GM23338 (cell line): ENCODE results near the gene IL36RN. TPM values are rescaled to one million over a fixed set of nuclear protein-coding genes. Genes with fewer than 3 reads are reported as not detected.

Experiments used
- ATAC-seq: fragments of 200-7000 bp; cut with Tn5 transposase; 3 replicates; pipeline ENCODE4 v1.9.1; 2020
- DNase-seq: peaks from one replicate; pipeline ENCODE4 v3.0.0-alpha.2; 2015; ENCODE audit warnings: low spot score
- H2AFZ ChIP-seq: fragments of 200-600 bp; sonication (generic); 2 replicates; pipeline ENCODE4 v1.8.0; 2016; ENCODE audit warnings: antibody characterized with exemption, mild to moderate bottlenecking, moderate library complexity
- H3F3A ChIP-seq: fragments of 200-600 bp; sonication (generic); replicated peaks from 2 replicates; pipeline ENCODE4 v1.8.0; 2017; ENCODE audit warnings: antibody characterized with exemption, mixed run types, low read depth
- H3K27ac ChIP-seq: fragments of 200-600 bp; sonication (generic); 2 replicates; pipeline ENCODE4 v1.6.1; 2016; ENCODE audit warnings: low read depth
- H3K27me3 ChIP-seq: fragments of 200-600 bp; sonication (generic); 2 replicates; pipeline ENCODE4 v1.8.0; 2016; ENCODE audit warnings: mild to moderate bottlenecking, mixed run types, moderate library complexity; ENCODE audit not compliant: insufficient read depth
- H3K36me3 ChIP-seq: fragments of 200-600 bp; sonication (generic); 2 replicates; pipeline ENCODE4 v1.8.0; 2016; ENCODE audit warnings: mild to moderate bottlenecking; ENCODE audit not compliant: insufficient read depth
- H3K4me1 ChIP-seq: fragments of 200-600 bp; sonication (generic); 2 replicates; pipeline ENCODE4 v1.8.0; 2016; ENCODE audit warnings: mild to moderate bottlenecking, moderate library complexity; ENCODE audit not compliant: insufficient read depth
- H3K4me2 ChIP-seq: fragments of 200-600 bp; sonication (generic); 2 replicates; pipeline ENCODE4 v1.7.1; 2017; ENCODE audit warnings: mixed run types
- H3K4me3 ChIP-seq: fragments of 200-600 bp; sonication (generic); 2 replicates; pipeline ENCODE4 v1.6.1; 2016; ENCODE audit warnings: mixed run types
- H3K79me2 ChIP-seq: fragments of 200-600 bp; sonication (generic); replicated peaks from 2 replicates; pipeline ENCODE4 v1.8.0; 2017; ENCODE audit warnings: mild to moderate bottlenecking; ENCODE audit not compliant: insufficient read depth
- H3K9me2 ChIP-seq: fragments of 200-600 bp; sonication (generic); 2 replicates; pipeline ENCODE4 v1.8.0; 2017; ENCODE audit not compliant: insufficient read depth
- H4K20me1 ChIP-seq: fragments of 200-600 bp; sonication (generic); replicated peaks from 2 replicates; pipeline ENCODE4 v1.8.0; 2017; ENCODE audit warnings: mild to moderate bottlenecking; ENCODE audit not compliant: insufficient read depth
- H3K27ac Mint-ChIP-seq: 2 replicates; pipeline ENCODE4 v1.8.0; 2020; ENCODE audit warnings: inconsistent platforms, mild to moderate bottlenecking, moderate library complexity, mixed read lengths
- H3K27me3 Mint-ChIP-seq: 3 replicates; pipeline ENCODE4 v1.8.0; 2022; ENCODE audit warnings: low read depth, mild to moderate bottlenecking, moderate library complexity, mixed read lengths, inconsistent platforms; ENCODE audit not compliant: insufficient read depth, poor library complexity
- H3K36me3 Mint-ChIP-seq: 3 replicates; pipeline ENCODE4 v1.8.0; 2021; ENCODE audit warnings: low read depth, mild to moderate bottlenecking, inconsistent platforms, moderate library complexity, mixed read lengths
- H3K4me1 Mint-ChIP-seq: 3 replicates; pipeline ENCODE4 v1.8.0; 2020; ENCODE audit warnings: mild to moderate bottlenecking, inconsistent platforms, mixed read lengths
- H3K4me3 Mint-ChIP-seq: 3 replicates; pipeline ENCODE4 v1.8.0; 2021; ENCODE audit warnings: moderate library complexity, mild to moderate bottlenecking, inconsistent platforms, mixed read lengths
- H3K9me3 Mint-ChIP-seq: 3 replicates; pipeline ENCODE4 v1.8.0; 2020; ENCODE audit warnings: moderate library complexity, mild to moderate bottlenecking, inconsistent platforms, mixed read lengths
- CREB1 ChIP-seq: fragments of 250-450 bp; sonication (Bioruptor Pico); IDR thresholded peaks from 2 replicates; pipeline ENCODE4 v1.5.0; 2020; ENCODE audit warnings: low read depth, mild to moderate bottlenecking, moderate library complexity
- EZH2 ChIP-seq: fragments of 200-600 bp; sonication (generic); IDR thresholded peaks from one replicate; pipeline ENCODE4 v1.8.0; 2017; ENCODE audit warnings: antibody characterized with exemption, mild to moderate bottlenecking, low read depth; ENCODE audit not compliant: unreplicated experiment
- EZH2phosphoT487 ChIP-seq: fragments of 200-600 bp; sonication (generic); IDR thresholded peaks from one replicate; pipeline ENCODE4 v1.8.1; 2018; ENCODE audit warnings: antibody characterized with exemption; ENCODE audit not compliant: unreplicated experiment
- JUNB ChIP-seq: IDR thresholded peaks from one replicate; pipeline ENCODE4 v1.6.1; 2016; ENCODE audit warnings: antibody characterized with exemption; ENCODE audit not compliant: unreplicated experiment
- NANOG ChIP-seq: IDR thresholded peaks from 2 replicates; pipeline ENCODE4 v1.6.1; 2016; ENCODE audit warnings: antibody characterized with exemption, borderline replicate concordance
- POLR2AphosphoS5 ChIP-seq: IDR thresholded peaks from 2 replicates; pipeline ENCODE4 v1.6.1; 2016; ENCODE audit warnings: antibody characterized with exemption, low read depth
- STAT1 ChIP-seq: IDR thresholded peaks from one replicate; pipeline ENCODE4 v1.6.1; 2016; ENCODE audit warnings: antibody characterized with exemption; ENCODE audit not compliant: unreplicated experiment
- ZNF114 ChIP-seq: fragments of 250-450 bp; sonication (Bioruptor Pico); IDR thresholded peaks from 2 replicates; pipeline ENCODE4 v1.5.0; 2020; ENCODE audit warnings: mild to moderate bottlenecking, moderate library complexity
- ZNF331 ChIP-seq: fragments of 250-450 bp; sonication (Bioruptor Pico); IDR thresholded peaks from 2 replicates; pipeline ENCODE4 v1.5.0; 2020; ENCODE audit warnings: low read depth, mild to moderate bottlenecking, moderate library complexity
- polyA plus RNA-seq: library from polyadenylated mRNA; unstranded; fragments of >200 nt; fragmentation: Nextera tagmentation; extraction: Ambion mirVana; gene quantifications from 2 replicates; pipeline ENCODE4 v1.2.1, GENCODE V29; 2016
- total RNA-seq: library from RNA; depleted of rRNA; stranded (reverse); fragments of >200 nt; shearing (Covaris generic); gene quantifications from 2 replicates; pipeline ENCODE4 v1.2.3, GENCODE V29; 2014
- TF ChIP-seq, protein P1 (sequence below): fragments of 250-450 bp; sonication (Bioruptor Pico); IDR thresholded peaks from 2 replicates; pipeline ENCODE4 v1.5.0; 2020; ENCODE audit warnings: mild to moderate bottlenecking, moderate library complexity
- TF ChIP-seq, protein P2 (sequence below): IDR thresholded peaks from 2 replicates; pipeline ENCODE4 v1.6.1; 2016; ENCODE audit warnings: antibody characterized with exemption
- TF ChIP-seq, protein P3 (sequence below): IDR thresholded peaks from one replicate; pipeline ENCODE4 v1.6.1; 2018; ENCODE audit warnings: antibody characterized with exemption; ENCODE audit not compliant: unreplicated experiment
- TF ChIP-seq, protein P4 (sequence below), 2 experiments: fragments of 200-600 bp in 1 of 2; sonication (generic) in 1 of 2; conservative IDR thresholded peaks; 2 replicates each; pipeline versions ENCODE4 v1.5.1 to v1.6.1; 2016 to 2017; ENCODE audit warnings: antibody characterized with exemption in 2 of 2, low read depth in 2 of 2, mild to moderate bottlenecking in 2 of 2, moderate library complexity in 1 of 2

The IL36RN gene
- total and polyA plus RNA-seq, 2 experiments from 2014 or later: not detected

DNA sequence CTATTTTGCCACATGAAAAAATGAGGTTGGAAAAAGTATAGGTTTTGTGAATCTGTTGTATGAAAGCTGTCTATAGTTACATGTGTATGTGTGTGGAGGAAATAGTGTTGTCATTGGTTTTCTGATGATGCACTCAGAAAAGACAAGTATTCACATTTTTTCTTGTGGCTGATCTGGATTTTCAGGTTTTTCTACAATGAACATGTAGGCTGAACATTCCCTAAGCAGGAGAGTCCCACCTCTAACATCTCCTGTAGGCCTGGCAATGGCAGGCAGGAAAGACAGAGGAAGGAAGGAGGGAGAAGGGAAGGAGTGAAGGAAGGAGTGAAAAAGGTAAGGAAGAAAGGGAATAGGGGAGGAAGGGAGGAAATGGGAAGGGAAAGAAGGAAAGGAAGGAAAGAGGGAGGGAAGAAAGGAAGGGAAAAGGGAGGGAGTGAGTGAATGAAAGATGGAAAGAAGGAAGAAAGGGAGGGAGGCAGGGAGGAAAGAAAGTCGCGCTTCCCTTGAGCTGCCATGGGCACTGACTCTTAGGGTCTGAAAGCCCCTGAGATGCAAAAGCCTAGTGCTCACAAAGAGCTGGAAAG is 495 bp upstream of the IL36RN start:
- Histone ChIP-seq H3K4me2 (no peak overlapping the region), H3K36me3 (no peaks in the 10 kb centered on the region), H3K27me3 (no peaks in the 10 kb centered on the region), H3K4me3 (no peak overlapping the region), H3K9me2 (no peaks in the 10 kb centered on the region), H3K4me1 (no peaks in the 10 kb centered on the region), H4K20me1 (no peaks in the 10 kb centered on the region), H3F3A (no peaks in the 10 kb centered on the region), H2AFZ (no peak overlapping the region), H3K27ac (no peak overlapping the region), H3K79me2 (no peaks in the 10 kb centered on the region)
- Mint-ChIP-seq H3K9me3 (peaks cover 39% of the 10 kb centered on the region), H3K27me3 (peaks cover 9% of the 10 kb centered on the region), H3K4me3 (no peak overlapping the region), H3K27ac (no peak overlapping the region), H3K36me3 (peaks cover 12% of the 10 kb centered on the region), H3K4me1 (peaks cover 6% of the 10 kb centered on the region; the same call in 1 of the 3 replicates)
- ATAC-seq: no peak
- no peak for DNase-seq
- TF ChIP-seq, protein P1, sequence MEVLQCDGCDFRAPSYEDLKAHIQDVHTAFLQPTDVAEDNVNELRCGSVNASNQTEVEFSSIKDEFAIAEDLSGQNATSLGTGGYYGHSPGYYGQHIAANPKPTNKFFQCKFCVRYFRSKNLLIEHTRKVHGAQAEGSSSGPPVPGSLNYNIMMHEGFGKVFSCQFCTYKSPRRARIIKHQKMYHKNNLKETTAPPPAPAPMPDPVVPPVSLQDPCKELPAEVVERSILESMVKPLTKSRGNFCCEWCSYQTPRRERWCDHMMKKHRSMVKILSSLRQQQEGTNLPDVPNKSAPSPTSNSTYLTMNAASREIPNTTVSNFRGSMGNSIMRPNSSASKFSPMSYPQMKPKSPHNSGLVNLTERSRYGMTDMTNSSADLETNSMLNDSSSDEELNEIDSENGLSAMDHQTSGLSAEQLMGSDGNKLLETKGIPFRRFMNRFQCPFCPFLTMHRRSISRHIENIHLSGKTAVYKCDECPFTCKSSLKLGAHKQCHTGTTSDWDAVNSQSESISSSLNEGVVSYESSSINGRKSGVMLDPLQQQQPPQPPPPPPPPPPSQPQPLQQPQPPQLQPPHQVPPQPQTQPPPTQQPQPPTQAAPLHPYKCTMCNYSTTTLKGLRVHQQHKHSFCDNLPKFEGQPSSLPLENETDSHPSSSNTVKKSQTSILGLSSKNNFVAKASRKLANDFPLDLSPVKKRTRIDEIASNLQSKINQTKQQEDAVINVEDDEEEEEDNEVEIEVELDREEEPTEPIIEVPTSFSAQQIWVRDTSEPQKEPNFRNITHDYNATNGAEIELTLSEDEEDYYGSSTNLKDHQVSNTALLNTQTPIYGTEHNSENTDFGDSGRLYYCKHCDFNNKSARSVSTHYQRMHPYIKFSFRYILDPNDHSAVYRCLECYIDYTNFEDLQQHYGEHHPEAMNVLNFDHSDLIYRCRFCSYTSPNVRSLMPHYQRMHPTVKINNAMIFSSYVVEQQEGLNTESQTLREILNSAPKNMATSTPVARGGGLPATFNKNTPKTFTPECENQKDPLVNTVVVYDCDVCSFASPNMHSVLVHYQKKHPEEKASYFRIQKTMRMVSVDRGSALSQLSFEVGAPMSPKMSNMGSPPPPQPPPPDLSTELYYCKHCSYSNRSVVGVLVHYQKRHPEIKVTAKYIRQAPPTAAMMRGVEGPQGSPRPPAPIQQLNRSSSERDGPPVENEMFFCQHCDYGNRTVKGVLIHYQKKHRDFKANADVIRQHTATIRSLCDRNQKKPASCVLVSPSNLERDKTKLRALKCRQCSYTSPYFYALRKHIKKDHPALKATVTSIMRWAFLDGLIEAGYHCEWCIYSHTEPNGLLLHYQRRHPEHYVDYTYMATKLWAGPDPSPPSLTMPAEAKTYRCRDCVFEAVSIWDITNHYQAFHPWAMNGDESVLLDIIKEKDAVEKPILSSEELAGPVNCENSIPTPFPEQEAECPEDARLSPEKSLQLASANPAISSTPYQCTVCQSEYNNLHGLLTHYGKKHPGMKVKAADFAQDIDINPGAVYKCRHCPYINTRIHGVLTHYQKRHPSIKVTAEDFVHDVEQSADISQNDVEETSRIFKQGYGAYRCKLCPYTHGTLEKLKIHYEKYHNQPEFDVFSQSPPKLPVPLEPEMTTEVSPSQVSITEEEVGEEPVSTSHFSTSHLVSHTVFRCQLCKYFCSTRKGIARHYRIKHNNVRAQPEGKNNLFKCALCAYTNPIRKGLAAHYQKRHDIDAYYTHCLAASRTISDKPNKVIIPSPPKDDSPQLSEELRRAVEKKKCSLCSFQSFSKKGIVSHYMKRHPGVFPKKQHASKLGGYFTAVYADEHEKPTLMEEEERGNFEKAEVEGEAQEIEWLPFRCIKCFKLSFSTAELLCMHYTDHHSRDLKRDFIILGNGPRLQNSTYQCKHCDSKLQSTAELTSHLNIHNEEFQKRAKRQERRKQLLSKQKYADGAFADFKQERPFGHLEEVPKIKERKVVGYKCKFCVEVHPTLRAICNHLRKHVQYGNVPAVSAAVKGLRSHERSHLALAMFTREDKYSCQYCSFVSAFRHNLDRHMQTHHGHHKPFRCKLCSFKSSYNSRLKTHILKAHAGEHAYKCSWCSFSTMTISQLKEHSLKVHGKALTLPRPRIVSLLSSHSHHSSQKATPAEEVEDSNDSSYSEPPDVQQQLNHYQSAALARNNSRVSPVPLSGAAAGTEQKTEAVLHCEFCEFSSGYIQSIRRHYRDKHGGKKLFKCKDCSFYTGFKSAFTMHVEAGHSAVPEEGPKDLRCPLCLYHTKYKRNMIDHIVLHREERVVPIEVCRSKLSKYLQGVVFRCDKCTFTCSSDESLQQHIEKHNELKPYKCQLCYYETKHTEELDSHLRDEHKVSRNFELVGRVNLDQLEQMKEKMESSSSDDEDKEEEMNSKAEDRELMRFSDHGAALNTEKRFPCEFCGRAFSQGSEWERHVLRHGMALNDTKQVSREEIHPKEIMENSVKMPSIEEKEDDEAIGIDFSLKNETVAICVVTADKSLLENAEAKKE (CRISPR knock-in tag): no peak
- no peak for TF ChIP-seq ZNF114 (CRISPR knock-in tag)
- no peak for TF ChIP-seq POLR2AphosphoS5
- no peak for TF ChIP-seq EZH2
- no peak for TF ChIP-seq EZH2phosphoT487
- no peak for TF ChIP-seq STAT1
- TF ChIP-seq, protein P2, sequence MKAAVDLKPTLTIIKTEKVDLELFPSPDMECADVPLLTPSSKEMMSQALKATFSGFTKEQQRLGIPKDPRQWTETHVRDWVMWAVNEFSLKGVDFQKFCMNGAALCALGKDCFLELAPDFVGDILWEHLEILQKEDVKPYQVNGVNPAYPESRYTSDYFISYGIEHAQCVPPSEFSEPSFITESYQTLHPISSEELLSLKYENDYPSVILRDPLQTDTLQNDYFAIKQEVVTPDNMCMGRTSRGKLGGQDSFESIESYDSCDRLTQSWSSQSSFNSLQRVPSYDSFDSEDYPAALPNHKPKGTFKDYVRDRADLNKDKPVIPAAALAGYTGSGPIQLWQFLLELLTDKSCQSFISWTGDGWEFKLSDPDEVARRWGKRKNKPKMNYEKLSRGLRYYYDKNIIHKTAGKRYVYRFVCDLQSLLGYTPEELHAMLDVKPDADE: no peak
- TF ChIP-seq JUNB: no peak
- TF ChIP-seq ZNF331 (CRISPR knock-in tag): no peak
- TF ChIP-seq NANOG: no peak
- TF ChIP-seq CREB1 (CRISPR knock-in tag): no peak
- TF ChIP-seq, protein P3, sequence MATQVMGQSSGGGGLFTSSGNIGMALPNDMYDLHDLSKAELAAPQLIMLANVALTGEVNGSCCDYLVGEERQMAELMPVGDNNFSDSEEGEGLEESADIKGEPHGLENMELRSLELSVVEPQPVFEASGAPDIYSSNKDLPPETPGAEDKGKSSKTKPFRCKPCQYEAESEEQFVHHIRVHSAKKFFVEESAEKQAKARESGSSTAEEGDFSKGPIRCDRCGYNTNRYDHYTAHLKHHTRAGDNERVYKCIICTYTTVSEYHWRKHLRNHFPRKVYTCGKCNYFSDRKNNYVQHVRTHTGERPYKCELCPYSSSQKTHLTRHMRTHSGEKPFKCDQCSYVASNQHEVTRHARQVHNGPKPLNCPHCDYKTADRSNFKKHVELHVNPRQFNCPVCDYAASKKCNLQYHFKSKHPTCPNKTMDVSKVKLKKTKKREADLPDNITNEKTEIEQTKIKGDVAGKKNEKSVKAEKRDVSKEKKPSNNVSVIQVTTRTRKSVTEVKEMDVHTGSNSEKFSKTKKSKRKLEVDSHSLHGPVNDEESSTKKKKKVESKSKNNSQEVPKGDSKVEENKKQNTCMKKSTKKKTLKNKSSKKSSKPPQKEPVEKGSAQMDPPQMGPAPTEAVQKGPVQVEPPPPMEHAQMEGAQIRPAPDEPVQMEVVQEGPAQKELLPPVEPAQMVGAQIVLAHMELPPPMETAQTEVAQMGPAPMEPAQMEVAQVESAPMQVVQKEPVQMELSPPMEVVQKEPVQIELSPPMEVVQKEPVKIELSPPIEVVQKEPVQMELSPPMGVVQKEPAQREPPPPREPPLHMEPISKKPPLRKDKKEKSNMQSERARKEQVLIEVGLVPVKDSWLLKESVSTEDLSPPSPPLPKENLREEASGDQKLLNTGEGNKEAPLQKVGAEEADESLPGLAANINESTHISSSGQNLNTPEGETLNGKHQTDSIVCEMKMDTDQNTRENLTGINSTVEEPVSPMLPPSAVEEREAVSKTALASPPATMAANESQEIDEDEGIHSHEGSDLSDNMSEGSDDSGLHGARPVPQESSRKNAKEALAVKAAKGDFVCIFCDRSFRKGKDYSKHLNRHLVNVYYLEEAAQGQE: no peak
- TF ChIP-seq, protein P4, sequence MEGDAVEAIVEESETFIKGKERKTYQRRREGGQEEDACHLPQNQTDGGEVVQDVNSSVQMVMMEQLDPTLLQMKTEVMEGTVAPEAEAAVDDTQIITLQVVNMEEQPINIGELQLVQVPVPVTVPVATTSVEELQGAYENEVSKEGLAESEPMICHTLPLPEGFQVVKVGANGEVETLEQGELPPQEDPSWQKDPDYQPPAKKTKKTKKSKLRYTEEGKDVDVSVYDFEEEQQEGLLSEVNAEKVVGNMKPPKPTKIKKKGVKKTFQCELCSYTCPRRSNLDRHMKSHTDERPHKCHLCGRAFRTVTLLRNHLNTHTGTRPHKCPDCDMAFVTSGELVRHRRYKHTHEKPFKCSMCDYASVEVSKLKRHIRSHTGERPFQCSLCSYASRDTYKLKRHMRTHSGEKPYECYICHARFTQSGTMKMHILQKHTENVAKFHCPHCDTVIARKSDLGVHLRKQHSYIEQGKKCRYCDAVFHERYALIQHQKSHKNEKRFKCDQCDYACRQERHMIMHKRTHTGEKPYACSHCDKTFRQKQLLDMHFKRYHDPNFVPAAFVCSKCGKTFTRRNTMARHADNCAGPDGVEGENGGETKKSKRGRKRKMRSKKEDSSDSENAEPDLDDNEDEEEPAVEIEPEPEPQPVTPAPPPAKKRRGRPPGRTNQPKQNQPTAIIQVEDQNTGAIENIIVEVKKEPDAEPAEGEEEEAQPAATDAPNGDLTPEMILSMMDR (conservative IDR thresholded peaks at IDR 0.05; ENCODE audit: low read depth in 2 of 2): no peak
